SK-N-SH (cell line): ENCODE measurements around the gene EIPR1.

Experiments used
- MXI1 ChIP-seq: IDR thresholded peaks from 2 replicates; pipeline ENCODE4 v1.6.1; 2012; ENCODE audit warnings: mild to moderate bottlenecking, low read depth, low read length, improper control_type of control experiment
- RCOR1 ChIP-seq: fragments of 150-350 bp; IDR thresholded peaks from 2 replicates; pipeline ENCODE4 v1.6.1; 2017; ENCODE audit warnings: antibody characterized with exemption, low read length
- TCF12 ChIP-seq: IDR thresholded peaks from 2 replicates; pipeline ENCODE4 v1.4.0; 2012
- ZBTB33 ChIP-seq: IDR thresholded peaks from 2 replicates; pipeline ENCODE4 v1.4.0; 2012; ENCODE audit warnings: low read depth, borderline replicate concordance
- TF ChIP-seq, protein P1 (sequence below): fragments of 200-600 bp; sonication (generic); IDR thresholded peaks from 2 replicates; pipeline ENCODE4 v1.6.1; 2017; ENCODE audit warnings: antibody characterized with exemption, mild to moderate bottlenecking, moderate library complexity
- TF ChIP-seq, protein P2 (sequence below): fragments of 150-350 bp; IDR thresholded peaks from 2 replicates; pipeline ENCODE4 v1.6.1; 2017; ENCODE audit warnings: antibody characterized with exemption, low read length, low read depth, borderline replicate concordance

- TF ChIP-seq MXI1 (no peak), RCOR1 (no peak), ZBTB33 (no peak), TCF12 (no peak)
- TF ChIP-seq, protein P1, sequence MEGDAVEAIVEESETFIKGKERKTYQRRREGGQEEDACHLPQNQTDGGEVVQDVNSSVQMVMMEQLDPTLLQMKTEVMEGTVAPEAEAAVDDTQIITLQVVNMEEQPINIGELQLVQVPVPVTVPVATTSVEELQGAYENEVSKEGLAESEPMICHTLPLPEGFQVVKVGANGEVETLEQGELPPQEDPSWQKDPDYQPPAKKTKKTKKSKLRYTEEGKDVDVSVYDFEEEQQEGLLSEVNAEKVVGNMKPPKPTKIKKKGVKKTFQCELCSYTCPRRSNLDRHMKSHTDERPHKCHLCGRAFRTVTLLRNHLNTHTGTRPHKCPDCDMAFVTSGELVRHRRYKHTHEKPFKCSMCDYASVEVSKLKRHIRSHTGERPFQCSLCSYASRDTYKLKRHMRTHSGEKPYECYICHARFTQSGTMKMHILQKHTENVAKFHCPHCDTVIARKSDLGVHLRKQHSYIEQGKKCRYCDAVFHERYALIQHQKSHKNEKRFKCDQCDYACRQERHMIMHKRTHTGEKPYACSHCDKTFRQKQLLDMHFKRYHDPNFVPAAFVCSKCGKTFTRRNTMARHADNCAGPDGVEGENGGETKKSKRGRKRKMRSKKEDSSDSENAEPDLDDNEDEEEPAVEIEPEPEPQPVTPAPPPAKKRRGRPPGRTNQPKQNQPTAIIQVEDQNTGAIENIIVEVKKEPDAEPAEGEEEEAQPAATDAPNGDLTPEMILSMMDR = no peak
- TF ChIP-seq, protein P2, sequence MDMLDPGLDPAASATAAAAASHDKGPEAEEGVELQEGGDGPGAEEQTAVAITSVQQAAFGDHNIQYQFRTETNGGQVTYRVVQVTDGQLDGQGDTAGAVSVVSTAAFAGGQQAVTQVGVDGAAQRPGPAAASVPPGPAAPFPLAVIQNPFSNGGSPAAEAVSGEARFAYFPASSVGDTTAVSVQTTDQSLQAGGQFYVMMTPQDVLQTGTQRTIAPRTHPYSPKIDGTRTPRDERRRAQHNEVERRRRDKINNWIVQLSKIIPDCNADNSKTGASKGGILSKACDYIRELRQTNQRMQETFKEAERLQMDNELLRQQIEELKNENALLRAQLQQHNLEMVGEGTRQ = no peak
Observed at GRCh38 chr2:3144856-3145255, 232.8 kb downstream of the EIPR1 start.
